CD4-positive, alpha-beta memory T cell (primary cell): ENCODE measurements around the gene GAS2L2. TPM values are rescaled to one million over a fixed set of nuclear protein-coding genes. Genes with fewer than 3 reads are reported as not detected.

Source experiments
- polyA plus RNA-seq, 2 donors: library from polyadenylated mRNA; unstranded; fragments of 300-500 nt; fragmentation: Illumina TruSeq; gene quantifications; one replicate each; pipeline ENCODE4 v1.2.3, GENCODE V29; 2021
- total RNA-seq, 2 experiments: library from RNA; stranded (reverse); gene quantifications; one replicate each; pipeline ENCODE4 v1.2.3, GENCODE V29; 2021

GAS2L2 gene
- total and polyA plus RNA-seq, 4 experiments from 2014 or later, result 0.13 to 0.26 TPM; not detected in 2

Other genes starting within 250 kb of the GAS2L2 start
- 10 to 100 TPM; 75.4 to 78.8 TPM for gene SLFN12L, start 215.6 kb downstream of the GAS2L2 start, total RNA-seq
- 10 to 100 TPM; 13.4 to 23.0 TPM for gene SLFN12L, start 215.6 kb downstream of the GAS2L2 start, polyA plus RNA-seq
- not detected for gene SLFN14, start 192.4 kb downstream of the GAS2L2 start, total RNA-seq
- gene SLFN14, start 192.4 kb downstream of the GAS2L2 start, polyA plus RNA-seq, result under 1 TPM in 1 of 2 donors, not detected in 1; 0.18 TPM
- 1 to 10 TPM; 8.2 to 8.5 TPM for gene PEX12, start 174.7 kb downstream of the GAS2L2 start, total RNA-seq
- gene PEX12, start 174.7 kb downstream of the GAS2L2 start, polyA plus RNA-seq, result 1 to 10 TPM; 1.3 to 2.8 TPM
- 100 to 1,000 TPM; 160 to 165 TPM for gene AP2B1, start 165.9 kb downstream of the GAS2L2 start, total RNA-seq
- 10 to 100 TPM; 54.1 to 75.4 TPM for gene AP2B1, start 165.9 kb downstream of the GAS2L2 start, polyA plus RNA-seq
- gene RASL10B, start 21.6 kb downstream of the GAS2L2 start, total RNA-seq, result under 1 TPM in 1 of 2 experiments, not detected in 1; 0.15 TPM
- under 1 TPM in 1 of 2 donors, not detected in 1; 0.15 TPM for gene RASL10B, start 21.6 kb downstream of the GAS2L2 start, polyA plus RNA-seq
- not detected for gene C17orf50, start 7.6 kb upstream of the GAS2L2 start, total RNA-seq
- not detected for gene C17orf50, start 7.6 kb upstream of the GAS2L2 start, polyA plus RNA-seq
- under 1 TPM; 0.64 to 0.96 TPM for gene MMP28, start 42.4 kb upstream of the GAS2L2 start, total RNA-seq
- gene MMP28, start 42.4 kb upstream of the GAS2L2 start, polyA plus RNA-seq, result under 1 TPM in 1 of 2 donors, not detected in 1; 0.23 TPM
- gene TAF15, start 56.2 kb upstream of the GAS2L2 start, total RNA-seq, result 100 to 1,000 TPM; 232 to 242 TPM
- gene TAF15, start 56.2 kb upstream of the GAS2L2 start, polyA plus RNA-seq, result 10 to 100 TPM; 11.2 to 29.7 TPM
- gene HEATR9, start 115.7 kb upstream of the GAS2L2 start, total RNA-seq, result 1 to 10 TPM; 2.2 to 2.6 TPM
- gene HEATR9, start 115.7 kb upstream of the GAS2L2 start, polyA plus RNA-seq, result not detected
- gene CCL5, start 127.1 kb upstream of the GAS2L2 start, total RNA-seq, result 100 to 1,000 TPM; 279 to 309 TPM
- 100 to 1,000 TPM; 156 to 210 TPM for gene CCL5, start 127.1 kb upstream of the GAS2L2 start, polyA plus RNA-seq
- gene RDM1, start 177.5 kb upstream of the GAS2L2 start, total RNA-seq, result 1 to 10 TPM in 1 of 2 experiments, under 1 TPM in 1; 0.87 to 1.9 TPM
- gene RDM1, start 177.5 kb upstream of the GAS2L2 start, polyA plus RNA-seq, result under 1 TPM; 0.38 to 0.98 TPM
- not detected for gene LYZL6, start 190.5 kb upstream of the GAS2L2 start, total RNA-seq
- gene LYZL6, start 190.5 kb upstream of the GAS2L2 start, polyA plus RNA-seq, result not detected
- not detected for gene CCL16, start 228.3 kb upstream of the GAS2L2 start, total RNA-seq
- gene CCL16, start 228.3 kb upstream of the GAS2L2 start, polyA plus RNA-seq, result not detected
- gene CCL14, start 233.5 kb upstream of the GAS2L2 start, total RNA-seq, result not detected
- gene CCL14, start 233.5 kb upstream of the GAS2L2 start, polyA plus RNA-seq, result not detected
- not detected for gene CCL15, start 248.3 kb upstream of the GAS2L2 start, total RNA-seq
- gene CCL15, start 248.3 kb upstream of the GAS2L2 start, polyA plus RNA-seq, result not detected